ENCODE results near the gene HSD3B7.

DNA sequence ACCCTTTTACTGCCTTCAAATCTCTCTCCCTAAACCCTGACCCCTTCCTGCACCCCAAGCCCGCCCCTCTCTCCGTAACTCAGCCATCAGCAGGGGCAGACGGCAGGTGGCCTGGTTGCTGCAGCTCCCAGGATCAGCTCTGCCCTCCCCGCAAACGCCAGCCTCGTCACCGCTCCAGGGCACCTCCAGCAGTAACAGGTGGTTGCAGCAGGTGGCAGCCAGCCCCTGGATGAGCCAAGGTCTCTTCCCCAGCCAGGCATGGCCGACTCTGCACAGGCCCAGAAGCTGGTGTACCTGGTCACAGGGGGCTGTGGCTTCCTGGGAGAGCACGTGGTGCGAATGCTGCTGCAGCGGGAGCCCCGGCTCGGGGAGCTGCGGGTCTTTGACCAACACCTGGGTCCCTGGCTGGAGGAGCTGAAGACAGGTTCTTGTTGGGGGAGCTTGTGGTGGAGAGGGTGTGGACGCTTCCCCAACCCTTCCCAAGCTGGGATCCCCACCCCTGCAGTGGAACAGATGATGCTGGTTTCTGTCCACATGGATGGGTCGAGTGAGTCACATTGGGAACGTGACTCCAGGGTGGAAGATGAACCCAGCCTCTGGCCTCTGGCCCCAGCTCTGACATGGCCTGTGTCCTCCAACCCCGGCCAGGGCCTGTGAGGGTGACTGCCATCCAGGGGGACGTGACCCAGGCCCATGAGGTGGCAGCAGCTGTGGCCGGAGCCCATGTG, 558 bp downstream of the HSD3B7 start:
- TF ChIP-seq, protein P1, sequence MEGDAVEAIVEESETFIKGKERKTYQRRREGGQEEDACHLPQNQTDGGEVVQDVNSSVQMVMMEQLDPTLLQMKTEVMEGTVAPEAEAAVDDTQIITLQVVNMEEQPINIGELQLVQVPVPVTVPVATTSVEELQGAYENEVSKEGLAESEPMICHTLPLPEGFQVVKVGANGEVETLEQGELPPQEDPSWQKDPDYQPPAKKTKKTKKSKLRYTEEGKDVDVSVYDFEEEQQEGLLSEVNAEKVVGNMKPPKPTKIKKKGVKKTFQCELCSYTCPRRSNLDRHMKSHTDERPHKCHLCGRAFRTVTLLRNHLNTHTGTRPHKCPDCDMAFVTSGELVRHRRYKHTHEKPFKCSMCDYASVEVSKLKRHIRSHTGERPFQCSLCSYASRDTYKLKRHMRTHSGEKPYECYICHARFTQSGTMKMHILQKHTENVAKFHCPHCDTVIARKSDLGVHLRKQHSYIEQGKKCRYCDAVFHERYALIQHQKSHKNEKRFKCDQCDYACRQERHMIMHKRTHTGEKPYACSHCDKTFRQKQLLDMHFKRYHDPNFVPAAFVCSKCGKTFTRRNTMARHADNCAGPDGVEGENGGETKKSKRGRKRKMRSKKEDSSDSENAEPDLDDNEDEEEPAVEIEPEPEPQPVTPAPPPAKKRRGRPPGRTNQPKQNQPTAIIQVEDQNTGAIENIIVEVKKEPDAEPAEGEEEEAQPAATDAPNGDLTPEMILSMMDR (IDR thresholded peaks at IDR 0.05; ENCODE audit: borderline replicate concordance, extremely low read depth, low read length, poor library complexity, severe bottlenecking), result no peak
- TF ChIP-seq EZH2 (IDR thresholded peaks at IDR 0.05; ENCODE audit: borderline replicate concordance, low read depth, low read length, severe bottlenecking), result no peak
